ENCODE data around the gene PTPRF. TPM values are rescaled to one million over a fixed set of nuclear protein-coding genes. Genes with fewer than 3 reads are reported as not detected.

The PTPRF gene
- total RNA-seq, 1 donor from 2014 or later: 155 TPM

DNA sequence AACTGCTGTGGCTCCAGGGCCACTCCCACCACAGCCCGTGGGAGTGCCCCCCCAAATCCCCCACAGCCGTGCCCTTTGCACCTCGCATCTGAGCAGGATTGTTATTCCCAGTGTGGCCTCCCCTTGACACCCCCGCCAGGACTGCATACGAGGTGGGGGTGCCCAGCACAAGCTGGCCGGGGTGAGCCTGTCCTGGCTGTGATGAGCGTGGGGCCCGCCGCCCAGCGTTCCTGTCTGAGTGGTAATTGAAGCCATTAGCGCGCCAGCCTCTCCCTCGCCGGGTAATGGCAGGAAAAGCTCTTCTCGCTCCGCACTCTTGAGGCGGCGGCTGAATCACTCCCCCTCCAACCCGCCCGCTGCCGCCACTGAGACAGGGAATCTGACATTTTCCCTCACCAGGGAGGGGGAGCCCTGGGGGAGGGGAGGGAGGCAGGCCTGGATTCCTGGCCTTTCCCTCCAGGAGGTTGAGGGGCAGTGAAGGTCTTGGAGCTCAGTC, 27.7 kb downstream of the PTPRF start:
- TF ChIP-seq, protein P1, sequence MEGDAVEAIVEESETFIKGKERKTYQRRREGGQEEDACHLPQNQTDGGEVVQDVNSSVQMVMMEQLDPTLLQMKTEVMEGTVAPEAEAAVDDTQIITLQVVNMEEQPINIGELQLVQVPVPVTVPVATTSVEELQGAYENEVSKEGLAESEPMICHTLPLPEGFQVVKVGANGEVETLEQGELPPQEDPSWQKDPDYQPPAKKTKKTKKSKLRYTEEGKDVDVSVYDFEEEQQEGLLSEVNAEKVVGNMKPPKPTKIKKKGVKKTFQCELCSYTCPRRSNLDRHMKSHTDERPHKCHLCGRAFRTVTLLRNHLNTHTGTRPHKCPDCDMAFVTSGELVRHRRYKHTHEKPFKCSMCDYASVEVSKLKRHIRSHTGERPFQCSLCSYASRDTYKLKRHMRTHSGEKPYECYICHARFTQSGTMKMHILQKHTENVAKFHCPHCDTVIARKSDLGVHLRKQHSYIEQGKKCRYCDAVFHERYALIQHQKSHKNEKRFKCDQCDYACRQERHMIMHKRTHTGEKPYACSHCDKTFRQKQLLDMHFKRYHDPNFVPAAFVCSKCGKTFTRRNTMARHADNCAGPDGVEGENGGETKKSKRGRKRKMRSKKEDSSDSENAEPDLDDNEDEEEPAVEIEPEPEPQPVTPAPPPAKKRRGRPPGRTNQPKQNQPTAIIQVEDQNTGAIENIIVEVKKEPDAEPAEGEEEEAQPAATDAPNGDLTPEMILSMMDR (conservative IDR thresholded peaks at IDR 0.05; ENCODE audit: low read depth, low read length): no peak
- H3K4me3 ChIP-seq (ENCODE audit: low read depth, low read length): no peak overlapping the region
- DNase-seq (ENCODE audit: low read depth): no peak

DNA sequence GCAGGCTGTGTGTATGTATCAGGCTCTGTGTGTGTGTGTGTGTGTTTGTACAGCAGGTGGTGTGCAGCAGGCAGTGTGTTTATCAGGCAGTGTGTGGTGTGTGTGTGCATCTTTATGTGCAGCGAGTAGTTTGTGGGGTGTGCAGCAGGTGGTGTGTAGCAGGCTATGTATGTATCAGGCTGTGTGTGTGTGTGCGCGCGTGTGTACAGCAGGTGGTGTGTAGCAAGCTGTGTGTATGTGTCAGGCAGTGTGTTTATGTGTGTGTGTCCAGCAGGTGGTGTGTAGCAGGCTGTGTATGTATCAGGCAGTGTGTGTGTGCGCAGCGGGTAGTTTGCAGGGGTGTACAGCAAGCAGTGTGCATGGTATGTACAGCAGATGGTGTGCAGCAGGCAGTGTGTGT, 29.0 kb downstream of the PTPRF start:
- TF ChIP-seq, protein P1 (conservative IDR thresholded peaks at IDR 0.05; ENCODE audit: low read depth, low read length): no peak
- no peak overlapping the region for H3K4me3 ChIP-seq (ENCODE audit: low read depth, low read length)
- DNase-seq (ENCODE audit: low read depth): no peak

DNA sequence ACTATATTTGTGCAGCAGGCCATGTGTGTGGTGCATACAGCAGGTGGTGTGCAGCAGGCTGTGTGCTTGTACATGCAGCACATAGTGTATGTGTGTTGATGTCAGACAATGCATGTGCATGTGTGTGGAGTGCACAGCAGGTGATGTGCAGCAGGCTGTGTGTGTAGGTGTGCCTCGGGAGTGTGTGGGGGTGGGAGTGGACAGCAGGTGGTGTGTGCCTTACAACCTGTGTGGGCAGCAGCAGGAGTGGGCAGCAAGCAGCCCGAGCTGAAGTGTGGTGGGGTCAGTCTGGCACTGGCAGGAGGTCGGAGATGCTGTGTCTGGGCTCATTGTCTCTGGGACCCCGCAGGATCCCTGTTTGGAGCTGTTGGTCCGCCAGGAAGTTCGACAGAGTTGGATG, 29.6 kb downstream of the PTPRF start:
- TF ChIP-seq, protein P1 (conservative IDR thresholded peaks at IDR 0.05; ENCODE audit: low read depth, low read length): no peak
- DNase-seq (ENCODE audit: low read depth): no peak
- H3K4me3 ChIP-seq (ENCODE audit: low read depth, low read length): no peak overlapping the region

DNA sequence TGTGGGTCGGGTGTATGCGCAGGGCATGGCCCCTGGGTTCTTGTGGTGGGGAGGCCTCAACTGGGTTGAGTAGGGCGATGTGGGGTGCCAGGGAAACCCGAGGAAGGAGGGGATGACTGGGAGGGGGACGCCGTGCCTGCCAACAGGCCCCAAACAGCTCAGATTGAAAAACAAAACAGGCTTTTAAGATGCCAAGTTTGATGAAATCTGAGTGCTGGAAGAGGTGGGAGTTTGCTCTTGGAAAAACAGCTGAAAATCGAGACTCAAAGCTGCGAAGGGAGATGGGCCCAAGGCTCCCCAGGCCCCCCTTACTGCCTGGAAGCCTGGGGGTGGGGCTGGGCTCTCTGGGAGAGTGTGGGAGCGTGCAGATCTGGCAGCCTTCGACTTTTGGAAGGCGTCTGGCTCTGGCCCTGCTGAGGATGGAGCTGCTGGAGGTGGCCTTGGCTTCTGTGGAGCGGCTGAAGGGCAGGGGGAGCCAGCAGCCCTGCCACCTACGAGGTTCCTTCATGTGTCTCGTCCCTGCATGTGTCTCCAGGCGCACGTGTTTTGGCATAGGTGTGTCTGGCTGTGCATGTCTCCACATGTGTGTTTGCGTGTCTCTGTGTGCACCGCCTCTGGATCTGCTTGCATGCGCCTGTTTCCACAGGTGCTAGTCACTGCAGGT, 33.3 kb downstream of the PTPRF start:
- TF ChIP-seq, protein P1 (conservative IDR thresholded peaks at IDR 0.05; ENCODE audit: low read depth, low read length): no peak
- DNase-seq (ENCODE audit: low read depth): no peak
- no peak overlapping the region for H3K4me3 ChIP-seq (ENCODE audit: low read depth, low read length)

DNA sequence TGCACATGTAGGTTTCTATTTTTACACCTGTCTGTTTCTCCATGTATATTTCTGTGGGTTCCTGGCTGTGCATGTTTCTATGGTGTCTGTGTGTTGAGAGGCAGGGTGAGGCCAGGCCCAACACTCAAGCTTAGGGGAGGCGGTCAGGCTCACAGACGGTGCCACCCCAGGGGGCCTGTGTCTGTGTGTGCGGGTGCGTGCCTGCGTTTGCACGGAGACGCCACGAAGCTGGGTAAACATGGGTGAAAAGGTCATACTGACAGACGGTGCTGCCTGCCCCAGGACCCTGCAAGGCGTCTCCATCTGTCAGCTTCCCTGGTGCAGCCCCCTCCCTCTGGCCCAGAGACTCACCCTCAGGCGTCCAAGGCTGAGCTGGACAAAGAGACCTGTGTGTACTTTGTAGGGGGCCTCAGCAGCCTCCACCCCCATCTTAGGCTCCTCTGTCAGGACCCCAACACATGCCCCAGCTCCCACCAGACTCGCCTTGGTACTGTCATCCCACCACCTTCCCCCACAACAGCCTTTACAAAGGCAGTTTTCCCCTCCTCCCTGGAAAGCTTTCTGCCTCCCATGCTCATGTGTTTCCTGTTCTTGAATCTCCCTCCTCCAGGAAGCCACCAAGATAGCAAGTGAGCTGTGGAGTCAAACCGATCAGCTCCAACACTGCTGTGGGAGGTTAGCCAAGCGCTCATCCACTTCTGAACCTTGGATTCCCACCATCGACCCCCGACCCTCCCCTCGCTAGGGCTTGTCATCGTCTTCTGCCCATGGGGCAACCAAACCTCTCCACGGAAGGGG, 34.1 kb downstream of the PTPRF start:
- no peak for DNase-seq (ENCODE audit: low read depth)
- H3K4me3 ChIP-seq (ENCODE audit: low read depth, low read length): no peak overlapping the region
- TF ChIP-seq, protein P1 (conservative IDR thresholded peaks at IDR 0.05; ENCODE audit: low read depth, low read length): no peak

DNA sequence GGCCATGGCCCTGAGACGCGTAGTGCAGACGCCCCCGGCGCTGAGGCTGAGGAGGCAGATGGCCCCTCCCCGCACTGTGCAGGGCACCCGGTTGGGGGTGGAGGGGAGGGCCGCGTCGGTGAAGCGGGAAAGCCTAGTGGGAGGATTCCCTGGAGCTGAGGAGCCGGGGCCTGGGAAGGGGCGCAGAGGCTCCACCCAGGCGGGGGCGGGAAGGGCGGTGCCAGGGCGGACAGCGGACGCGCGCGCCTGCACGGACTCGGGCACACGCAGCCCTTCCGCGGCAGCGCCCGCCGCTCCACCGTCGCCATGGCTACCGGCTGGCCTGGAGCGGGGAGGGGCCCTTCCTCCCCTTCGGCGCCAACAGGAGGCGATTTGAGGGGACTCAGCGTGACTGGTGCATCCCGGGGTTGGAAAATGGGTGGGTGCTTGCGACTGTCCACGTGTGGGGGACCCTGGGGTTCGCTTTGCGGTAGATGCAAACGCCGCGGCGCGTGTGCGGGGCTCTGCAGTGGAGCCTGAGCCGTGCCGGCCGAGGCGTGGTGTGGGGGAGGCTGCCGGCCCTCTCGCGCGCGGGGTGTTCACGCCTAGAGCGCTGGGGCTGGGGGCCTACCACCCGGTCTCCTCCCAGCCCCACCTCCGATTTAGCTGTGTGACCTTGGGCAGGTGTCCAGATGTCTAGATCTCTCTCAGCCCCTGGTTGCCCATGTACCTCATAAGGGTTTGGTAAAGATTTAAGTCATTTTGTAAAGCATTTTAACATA, 35.1 kb downstream of the PTPRF start:
- TF ChIP-seq, protein P1 (conservative IDR thresholded peaks at IDR 0.05; ENCODE audit: low read depth, low read length): no peak
- peak overlapping the region; percentile 49 for H3K4me3 ChIP-seq (ENCODE audit: low read depth, low read length)
- no peak for DNase-seq (ENCODE audit: low read depth)

Measured in epithelial cell of proximal tubule (primary cell).